ENCODE measurements around the gene KLB.

The KLB gene

DNA sequence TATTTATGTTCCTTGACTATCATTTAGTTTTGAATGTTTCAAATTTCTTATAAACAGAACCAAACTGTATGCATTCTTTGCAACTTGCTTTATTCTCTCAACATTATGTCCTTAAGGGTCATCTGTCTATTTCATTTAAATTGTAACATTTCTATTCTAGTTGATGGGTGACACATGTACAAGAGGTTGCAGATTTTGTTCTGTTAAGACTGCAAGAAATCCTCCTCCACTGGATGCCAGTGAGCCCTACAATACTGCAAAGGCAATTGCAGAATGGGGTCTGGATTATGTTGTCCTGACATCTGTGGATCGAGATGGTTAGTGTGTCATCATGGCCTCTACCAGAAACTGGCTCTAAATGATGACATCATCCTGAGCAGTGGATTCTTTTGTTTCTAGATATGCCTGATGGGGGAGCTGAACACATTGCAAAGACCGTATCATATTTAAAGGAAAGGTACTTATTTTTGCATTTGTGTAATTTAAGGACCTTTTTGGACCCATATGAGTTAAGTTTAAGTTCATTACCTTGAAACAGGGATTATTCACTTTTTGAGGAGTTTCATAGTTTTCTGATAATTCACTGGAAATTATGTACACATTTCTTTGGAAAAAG is 58.3 kb downstream of the KLB start:
- DNase-seq (ENCODE audit: low read depth) = no peak

DNA sequence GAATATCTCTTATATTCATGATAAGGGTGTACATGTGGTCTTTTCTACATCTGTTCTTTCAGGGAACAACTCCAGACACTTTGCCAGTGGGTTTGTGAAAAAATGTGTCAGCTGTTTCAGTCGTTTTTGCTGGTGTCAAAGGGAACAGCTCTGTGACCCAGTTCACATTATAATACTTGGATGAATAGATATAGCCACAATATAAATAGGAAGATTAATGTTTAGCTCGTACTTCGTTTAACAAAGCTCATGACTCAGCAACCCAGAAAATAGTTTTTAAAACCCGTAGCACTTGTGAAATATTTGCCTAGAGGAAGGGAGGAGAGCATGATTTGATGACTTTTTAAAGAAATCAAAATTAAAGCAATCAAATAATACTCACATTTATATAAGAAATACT is 60.0 kb downstream of the KLB start:
- DNase-seq (ENCODE audit: low read depth) = no peak

DNA sequence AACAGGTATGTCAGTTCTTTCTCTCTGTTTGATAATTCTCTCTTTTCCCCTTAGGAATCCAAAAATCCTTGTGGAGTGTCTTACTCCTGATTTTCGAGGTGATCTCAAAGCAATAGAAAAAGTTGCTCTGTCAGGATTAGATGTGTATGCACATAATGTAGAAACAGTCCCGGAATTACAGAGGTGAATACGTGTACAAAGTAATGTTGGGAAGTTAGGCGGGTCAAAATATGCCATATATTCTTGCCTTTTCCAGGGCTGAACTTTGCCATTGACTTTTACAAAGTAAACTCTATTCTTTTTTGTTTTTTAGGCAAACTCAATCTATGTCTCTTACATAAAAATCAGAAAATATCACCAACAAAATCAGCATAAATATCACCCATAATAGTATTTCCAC is 60.7 kb downstream of the KLB start:
- no peak for DNase-seq (ENCODE audit: low read depth)

DNA sequence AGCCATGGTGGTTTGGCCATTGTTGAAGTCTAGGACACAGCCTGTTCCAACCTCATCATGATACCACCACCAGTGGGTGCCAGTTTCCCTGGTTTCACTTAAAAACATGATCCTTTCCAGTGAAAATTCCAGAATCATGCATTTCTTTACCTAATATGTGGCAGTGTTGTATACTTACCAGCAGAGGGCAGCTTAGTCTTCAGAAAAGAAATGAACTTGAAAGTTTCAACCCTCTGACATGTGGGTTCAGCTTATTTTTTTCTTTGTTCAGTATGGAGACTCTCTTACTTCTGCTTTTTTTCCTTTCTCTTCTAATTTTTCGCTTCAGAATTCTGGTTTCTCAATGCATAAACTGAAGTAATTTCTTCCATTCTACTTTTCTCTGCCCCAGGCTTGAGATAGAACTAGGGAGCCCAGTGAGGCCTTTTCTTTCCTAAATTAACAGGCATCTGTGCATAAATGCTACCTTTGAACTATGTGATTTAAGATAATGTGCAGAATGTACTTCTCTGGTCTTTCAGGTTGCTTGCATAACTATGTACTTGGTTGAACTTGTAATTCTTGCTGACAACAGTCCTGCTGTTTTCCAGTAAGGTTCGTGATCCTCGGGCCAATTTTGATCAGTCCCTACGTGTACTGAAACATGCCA is 62.8 kb downstream of the KLB start:
- no peak for DNase-seq (ENCODE audit: low read depth)

DNA sequence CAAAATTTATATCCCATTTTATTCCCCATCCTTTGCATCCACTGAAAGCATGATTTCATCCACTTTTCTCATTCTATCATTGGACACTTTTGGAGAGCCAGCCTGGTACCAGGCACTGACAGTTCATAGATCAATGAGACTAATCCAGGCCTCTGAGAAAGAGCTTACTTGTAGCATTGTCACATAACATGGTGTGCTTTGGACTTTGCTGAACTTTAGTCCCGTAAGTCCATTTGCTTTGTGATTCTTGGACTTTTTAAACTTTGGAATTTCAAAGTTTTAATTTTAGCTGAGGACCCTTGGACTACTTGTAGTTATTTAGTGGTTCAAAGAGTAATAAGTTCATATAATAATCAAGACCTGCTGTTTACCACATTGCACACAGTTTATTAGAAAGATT is 63.7 kb downstream of the KLB start:
- DNase-seq (ENCODE audit: low read depth) = no peak

DNA sequence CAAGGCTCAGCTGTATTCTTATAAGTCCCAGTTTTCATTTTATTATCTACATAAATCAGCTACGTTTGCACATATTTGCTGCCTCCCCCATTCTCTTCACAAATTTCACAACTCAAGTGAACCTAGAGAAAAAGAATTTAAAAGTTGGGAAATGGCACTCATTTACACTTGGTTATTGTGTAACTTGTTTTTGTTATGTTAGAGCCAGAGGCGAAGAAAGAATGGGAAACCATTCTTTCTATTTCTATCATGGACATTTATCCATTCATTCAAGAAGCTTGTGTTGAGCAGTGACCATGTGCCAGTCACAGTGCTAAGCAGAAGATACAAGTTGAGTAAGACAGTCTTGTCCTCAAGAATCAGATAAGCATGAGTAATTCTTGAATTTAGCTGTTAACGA is 65.7 kb downstream of the KLB start:
- no peak for DNase-seq (ENCODE audit: low read depth)

DNA sequence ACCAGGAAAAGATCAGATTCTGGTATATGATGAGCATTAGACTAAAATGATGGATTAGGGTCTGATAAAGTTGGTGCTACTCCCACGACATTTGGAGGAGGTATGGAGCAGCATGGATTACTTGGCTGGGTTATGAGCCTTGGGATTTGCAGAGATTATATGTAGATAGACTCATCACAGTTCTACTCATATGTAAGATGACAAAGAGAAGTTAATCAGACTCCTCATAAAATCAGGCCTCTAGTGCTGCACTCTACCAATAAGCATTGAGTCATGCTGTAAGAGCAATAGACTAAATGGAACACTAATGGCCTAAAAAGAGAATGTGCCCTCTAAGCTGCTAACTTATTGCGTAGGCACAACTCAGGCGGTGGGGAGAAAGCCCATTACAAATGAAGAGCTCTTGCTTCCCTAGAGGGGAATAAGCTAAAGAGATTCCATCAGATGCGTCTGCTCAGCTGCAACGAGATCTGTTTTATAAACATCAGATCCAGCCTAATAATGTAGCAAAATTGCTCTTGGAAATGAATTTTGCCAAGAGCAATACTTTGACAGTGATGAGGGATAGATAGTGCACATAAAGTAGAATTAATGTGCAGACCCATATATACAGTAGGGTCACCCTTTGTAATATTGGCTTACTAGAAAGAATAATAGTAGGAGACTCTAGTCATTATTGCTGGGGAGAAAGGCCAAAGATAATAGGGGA is 69.6 kb downstream of the KLB start:
- DNase-seq (ENCODE audit: low read depth) = no peak

DNA sequence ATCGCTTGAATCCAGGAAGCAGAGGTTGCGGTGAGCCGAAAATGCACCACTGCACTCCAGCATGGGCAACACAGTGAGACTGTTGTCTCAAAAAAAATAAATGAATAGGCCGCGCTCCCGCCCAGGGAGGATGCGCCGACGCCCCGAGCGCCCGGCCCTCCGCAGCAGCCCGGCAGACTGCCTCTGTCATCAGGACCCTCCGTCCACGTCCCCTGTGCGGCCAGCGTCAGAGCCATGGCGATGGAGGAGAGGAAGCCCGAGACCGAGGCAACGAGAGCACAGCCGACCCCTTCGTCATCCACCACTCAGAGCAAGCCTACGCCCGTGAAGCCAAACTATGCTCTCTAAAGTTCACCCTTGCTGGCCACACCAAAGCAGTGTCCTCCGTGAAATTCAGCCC is 73.5 kb downstream of the KLB start:
- DNase-seq (ENCODE audit: low read depth) = no peak

DNA sequence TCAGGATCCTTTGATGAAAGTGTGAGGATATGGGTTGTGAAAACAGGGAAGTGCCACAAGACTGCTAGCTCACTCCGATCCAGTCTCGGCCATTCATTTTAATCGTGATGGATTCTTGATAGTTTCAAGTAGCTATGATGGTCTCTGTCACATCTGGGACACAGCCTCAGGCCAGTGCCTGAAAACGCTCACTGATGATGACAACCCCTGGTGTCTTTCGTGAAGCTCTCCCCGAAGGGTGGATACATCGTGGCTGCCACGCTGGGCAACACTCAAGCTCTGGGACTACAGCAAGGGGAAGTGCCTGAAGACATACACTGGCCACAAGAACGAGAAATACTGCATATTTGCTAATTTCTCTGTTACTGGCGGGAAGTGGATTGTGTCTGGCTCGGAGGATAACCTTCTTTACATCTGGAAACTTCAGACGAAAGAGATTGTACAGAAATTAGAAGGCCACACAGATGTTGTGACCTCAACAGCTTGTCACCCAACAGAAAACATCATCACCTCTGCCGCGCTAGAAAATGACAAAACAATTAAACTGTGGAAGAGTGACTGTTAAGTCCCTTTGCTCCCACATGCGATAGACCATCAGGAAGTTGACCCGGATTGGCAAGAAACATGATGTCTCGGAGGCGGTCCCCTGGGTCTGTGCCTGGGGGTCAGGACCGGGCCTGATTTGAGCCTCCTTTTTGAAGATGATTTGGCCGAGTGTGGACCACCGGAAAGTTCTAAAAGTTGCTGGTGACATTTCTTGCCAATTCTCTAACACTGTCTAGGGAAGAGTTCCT is 74.4 kb downstream of the KLB start:
- DNase-seq (ENCODE audit: low read depth) = no peak

DNA sequence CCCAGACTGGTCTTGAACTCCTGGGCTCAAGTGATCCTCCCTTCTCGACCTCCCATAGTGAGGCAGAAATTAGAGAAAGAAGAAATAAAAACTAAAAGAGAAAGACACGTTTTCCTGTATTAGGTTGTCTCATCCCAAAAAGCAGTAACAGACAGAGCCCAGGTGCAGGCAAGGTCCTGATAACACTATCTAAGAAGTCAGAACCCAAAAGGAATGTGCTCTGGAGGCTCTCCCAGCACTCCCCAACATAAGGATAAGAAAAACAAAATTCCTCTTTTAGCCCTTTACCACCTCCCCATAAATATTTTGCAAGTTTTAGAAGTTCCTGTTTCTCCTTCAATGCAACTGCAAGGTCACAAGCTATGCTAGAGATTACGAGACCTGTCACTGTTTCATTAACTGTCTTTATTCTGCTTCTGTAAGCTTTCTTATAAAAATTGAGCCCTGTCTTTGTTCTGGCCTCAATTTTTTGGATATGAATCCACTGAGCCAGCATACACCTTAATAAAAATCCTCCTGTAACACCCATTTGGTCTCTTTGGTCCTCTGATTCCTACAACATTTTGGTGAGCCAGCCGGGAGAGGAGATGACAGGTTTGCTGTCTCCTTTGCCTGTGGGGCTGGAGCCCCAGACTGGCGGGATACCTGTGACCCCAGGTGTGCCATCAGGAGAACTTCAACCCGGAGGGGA is 78.0 kb downstream of the KLB start:
- no peak for DNase-seq (ENCODE audit: low read depth)

DNA sequence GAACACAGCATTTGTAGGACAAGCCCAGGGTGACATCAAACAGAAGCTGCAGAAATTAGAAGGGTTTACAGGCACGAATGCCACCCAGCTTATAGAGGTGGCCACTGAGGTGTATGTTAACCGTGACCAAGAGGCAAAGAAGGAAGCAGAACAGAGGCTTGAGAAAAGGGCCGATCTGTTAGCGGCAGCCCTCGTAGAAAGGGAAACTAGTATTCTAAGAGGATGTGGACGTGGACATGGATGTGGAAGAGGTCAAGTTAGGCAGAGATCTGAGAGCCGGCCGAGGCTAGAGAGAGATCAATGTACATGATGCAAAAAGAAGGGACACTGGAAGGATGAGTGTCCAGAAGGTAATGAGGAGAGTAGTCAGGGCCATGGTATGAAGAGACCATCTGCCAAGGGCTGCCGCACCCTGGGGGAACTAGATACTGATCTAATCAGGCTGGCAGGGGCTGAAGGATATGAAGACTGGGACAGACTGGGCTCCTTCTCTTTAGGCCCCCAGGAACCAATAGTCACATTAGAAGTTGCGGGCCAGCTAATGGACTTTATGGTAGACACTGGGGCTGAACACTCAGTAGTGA is 79.6 kb downstream of the KLB start:
- no peak for DNase-seq (ENCODE audit: low read depth)

DNA sequence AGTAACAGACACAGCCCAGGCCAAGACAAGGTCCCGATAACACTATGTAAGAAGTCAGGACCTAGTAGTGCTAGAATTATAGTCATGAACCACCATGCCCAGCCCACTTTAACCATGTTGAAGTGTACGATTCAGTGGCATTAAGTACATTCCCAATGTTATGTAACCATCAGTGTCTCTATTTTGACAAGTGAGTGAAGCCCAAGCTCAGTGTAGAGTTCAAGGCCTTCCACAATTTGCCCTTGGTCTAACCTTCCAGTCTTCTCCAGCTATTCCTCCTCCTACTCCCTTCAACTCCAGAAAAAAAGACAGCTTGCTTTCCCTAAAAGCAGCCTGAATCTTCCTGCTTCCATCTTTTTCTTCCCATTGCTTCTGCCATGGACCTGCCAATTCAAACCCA is 83.6 kb downstream of the KLB start:
- DNase-seq (ENCODE audit: low read depth) = no peak

DNA sequence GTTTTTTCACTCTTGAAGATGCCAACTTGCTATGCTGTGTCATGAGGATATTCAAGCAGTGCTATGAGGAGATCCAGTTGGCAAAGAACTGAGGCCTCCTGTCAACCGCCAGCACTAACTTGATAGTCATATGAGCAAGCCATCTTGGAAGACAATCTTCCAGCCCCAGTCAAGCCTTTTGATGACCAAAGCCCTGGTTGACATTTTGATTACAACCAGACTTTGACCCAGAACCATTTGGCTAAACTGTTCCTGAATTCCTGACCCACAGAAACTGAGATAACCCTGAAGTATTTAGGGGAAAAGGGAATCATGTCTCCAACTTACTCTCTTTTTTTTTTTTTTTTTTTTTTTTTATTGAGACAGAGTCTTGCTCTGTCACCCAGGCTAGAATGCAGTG is 87.6 kb downstream of the KLB start:
- DNase-seq (ENCODE audit: low read depth) = no peak

DNA sequence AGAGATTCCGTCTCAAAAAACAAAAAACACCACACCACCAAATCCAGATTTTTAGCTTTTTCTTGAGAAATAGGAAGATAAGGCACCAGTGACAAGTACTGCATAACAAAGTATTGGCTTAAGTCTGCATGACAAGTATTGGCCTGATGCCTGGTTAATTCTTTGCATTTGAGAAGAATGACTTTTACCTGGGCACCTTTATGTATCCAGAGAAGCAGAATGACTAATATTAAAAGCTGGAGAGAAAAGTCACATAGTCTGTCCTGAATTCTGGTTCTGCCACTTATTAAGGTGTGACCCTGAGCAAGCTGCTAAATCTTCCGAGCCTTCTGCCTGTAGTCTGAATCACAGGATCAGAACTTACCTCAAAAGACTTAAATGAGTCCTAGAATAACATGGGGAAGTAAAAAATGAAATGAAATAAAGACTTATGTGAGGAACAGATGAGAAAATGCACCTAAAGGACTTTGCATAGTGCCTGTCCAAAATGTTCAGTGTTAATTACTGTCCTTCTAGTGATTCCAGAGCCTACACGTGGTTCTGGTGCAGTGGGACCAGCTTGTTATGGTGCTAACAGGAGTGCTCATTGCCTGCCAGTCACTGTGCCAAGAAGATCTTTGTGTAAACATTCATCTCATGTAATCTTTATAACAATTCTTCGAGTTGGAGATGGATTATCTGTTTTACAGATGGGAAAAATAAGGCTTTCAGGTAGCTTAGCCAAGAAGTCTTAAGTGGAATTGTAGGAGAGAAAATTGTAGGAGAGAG is 88.9 kb downstream of the KLB start:
- DNase-seq (ENCODE audit: low read depth) = no peak

DNA sequence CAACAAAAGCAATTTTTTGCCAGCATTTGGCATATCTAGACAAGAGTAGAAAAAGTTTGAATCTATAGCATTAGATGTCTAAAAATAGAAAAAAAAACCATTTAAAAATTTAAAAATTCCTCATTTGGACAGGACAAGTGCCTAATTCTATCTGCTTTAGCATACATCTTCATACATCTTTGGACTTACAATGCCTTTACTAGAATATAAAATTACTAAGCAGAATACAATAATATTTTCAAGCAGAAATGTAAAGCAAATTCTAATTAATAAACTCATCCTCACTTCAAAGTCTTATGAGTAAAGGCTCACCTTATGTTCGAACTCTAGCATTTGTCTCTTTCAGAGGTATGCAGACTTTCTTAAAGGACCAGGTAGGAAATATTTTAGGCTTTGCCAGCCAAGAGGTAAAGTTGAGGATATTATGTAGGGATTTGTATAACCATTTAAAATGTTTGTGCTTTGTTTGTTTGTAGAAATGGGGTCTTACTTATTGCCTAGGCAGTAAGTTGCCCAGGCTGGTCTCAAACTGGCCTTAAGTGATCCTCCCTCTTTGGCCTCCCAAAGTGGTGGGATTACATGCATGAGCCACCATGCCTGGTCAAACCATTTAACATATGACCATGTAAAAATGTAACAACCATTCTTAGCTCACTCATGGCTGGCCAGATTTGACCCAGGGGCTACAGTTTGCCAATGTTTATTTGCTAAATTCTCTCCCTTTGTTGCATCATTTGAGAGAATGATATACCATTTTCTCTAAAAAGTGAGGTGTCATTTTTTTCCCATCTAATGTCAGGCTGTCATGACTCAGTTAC is 91.4 kb downstream of the KLB start:
- DNase-seq (ENCODE audit: low read depth) = no peak

DNA sequence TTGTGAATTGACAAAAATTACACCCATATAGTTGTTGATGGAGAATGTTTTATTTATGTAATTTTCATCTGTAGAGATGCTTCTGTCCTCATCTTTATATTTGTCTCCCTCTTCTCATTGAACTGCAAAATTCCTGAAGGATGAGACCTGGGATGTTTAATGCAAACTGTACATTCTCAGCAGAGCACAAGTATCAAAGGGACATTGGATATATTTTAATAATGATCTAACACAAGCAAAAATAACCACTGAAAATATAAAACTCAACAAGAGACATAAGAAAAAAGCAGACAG is 91.9 kb downstream of the KLB start:
- no peak for DNase-seq (ENCODE audit: low read depth)

Measured in stimulated activated CD8-positive, alpha-beta memory T cell treated with anti-CD3 and anti-CD28 coated beads, Interleukin-12 subunit alpha, Interleukin-12 subunit beta, amount 100 ng/mL, for 1 hour (primary cell).